Measurements from ENCODE around the gene SNX30.

SNX30 gene

DNA sequence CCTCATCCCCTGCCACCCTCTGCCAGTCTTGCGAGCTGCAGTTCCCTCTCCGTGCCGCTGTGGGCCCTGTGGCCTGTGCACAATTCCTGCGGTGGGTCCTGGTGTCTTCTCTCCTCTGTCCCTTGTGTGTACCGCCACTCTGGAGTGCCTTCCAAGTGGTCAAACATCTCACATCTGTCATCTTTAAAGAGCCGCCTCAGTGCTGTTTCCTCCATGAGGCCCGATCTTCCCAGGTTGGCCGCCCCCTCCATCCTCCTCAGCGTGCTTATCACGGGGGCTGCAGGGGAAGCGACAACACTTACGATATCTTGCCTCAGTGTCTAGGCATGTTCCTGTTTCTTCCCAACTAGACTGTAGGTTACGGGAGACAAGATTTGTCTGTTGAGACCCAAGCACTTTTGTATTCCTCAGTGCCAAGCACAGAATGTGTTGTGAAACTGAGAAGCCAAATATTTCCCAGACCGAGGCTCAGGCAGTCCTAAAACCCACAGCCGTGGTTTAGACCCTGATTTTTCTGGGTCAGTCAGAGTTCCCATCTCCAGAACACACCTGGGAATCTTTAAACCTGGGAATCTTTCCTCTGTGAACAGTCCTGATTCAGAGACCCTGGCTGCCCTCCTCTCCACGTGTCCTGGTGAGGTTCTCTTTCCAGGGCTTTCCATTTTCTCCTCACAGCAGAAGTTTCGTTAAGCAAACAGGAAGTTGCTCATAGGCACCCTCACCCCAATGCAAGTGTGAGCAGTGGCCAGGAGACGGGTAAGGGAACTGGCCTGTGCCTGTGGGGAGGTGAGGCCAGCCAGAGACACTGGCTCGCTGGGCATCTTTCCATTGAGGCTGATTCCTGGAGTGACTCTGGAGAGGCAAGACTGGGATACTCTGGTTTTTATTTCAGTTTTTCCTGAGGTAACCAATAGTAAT lies 111.3 kb downstream of the SNX30 start:
- no peaks in the 10 kb centered on the region for H3K27me3 ChIP-seq (ENCODE audit: control insufficient read depth, insufficient read depth, low read length)
- H3K36me3 ChIP-seq (ENCODE audit: control insufficient read depth, insufficient read depth, low read length), result peaks cover 4% of the 10 kb centered on the region; the same call in 1 of the 2 replicates
- H3K27ac ChIP-seq (ENCODE audit: low read depth, low read length), result no peak overlapping the region
- H3K9ac ChIP-seq (ENCODE audit: low read depth, low read length), result no peak overlapping the region
- H3K9me3 ChIP-seq (ENCODE audit: control insufficient read depth, insufficient read depth, low read length), result no peaks in the 10 kb centered on the region
- H3K4me1 ChIP-seq (ENCODE audit: control insufficient read depth, insufficient read depth, low read length), result no peaks in the 10 kb centered on the region
- no peak overlapping the region for H3K4me3 ChIP-seq (ENCODE audit: low read depth, low read length)

DNA sequence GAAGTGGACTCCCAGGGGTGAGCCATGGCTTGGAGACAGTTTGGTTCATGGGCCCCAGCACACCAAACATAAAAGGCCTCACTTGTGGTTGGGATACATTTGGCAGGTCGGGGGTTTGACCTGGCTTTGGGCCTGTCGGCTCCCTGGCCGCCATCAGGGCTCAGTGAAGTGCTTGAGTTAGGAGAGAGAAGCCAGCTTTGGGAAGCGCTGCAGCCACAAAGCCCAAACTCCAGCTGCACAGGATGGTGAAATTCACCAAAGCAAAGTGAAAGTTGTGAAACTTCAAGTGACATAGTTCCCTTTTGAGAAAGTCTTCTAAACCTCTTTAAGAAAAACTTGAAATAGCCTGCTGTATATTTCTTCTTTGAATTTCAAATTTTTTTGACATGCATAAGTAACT lies 112.7 kb downstream of the SNX30 start:
- H3K27ac ChIP-seq (ENCODE audit: low read depth, low read length), result no peak overlapping the region
- H3K4me3 ChIP-seq (ENCODE audit: low read depth, low read length), result no peak overlapping the region
- no peaks in the 10 kb centered on the region for H3K9me3 ChIP-seq (ENCODE audit: control insufficient read depth, insufficient read depth, low read length)
- H3K4me1 ChIP-seq (ENCODE audit: control insufficient read depth, insufficient read depth, low read length), result no peaks in the 10 kb centered on the region
- H3K9ac ChIP-seq (ENCODE audit: low read depth, low read length), result no peak overlapping the region
- peaks cover 6% of the 10 kb centered on the region; the same call in 1 of the 2 replicates for H3K36me3 ChIP-seq (ENCODE audit: control insufficient read depth, insufficient read depth, low read length)
- no peaks in the 10 kb centered on the region for H3K27me3 ChIP-seq (ENCODE audit: control insufficient read depth, insufficient read depth, low read length)

DNA sequence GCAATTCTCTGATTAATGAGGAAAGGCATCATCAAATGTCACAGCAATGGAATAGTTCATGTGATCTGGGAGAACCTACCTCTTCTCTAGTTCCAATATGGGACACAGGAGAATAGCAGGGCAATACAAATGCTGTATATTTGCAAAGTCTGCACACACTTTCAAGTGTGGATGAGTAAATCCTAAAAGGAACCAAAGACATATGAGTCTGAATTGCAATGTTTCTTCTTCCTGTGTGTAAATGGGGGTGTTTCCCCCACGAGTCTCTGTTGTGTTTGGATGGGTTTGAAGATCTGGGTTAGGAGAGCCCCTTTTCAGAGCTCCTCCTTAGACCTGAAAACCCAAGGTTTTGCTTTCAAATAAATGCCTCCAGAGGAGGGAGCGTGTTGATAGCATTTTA lies 113.2 kb downstream of the SNX30 start:
- no peak overlapping the region for H3K9ac ChIP-seq (ENCODE audit: low read depth, low read length)
- no peaks in the 10 kb centered on the region for H3K27me3 ChIP-seq (ENCODE audit: control insufficient read depth, insufficient read depth, low read length)
- H3K4me3 ChIP-seq (ENCODE audit: low read depth, low read length), result no peak overlapping the region
- H3K9me3 ChIP-seq (ENCODE audit: control insufficient read depth, insufficient read depth, low read length), result no peaks in the 10 kb centered on the region
- no peak overlapping the region for H3K27ac ChIP-seq (ENCODE audit: low read depth, low read length)
- H3K4me1 ChIP-seq (ENCODE audit: control insufficient read depth, insufficient read depth, low read length), result no peaks in the 10 kb centered on the region
- H3K36me3 ChIP-seq (ENCODE audit: control insufficient read depth, insufficient read depth, low read length), result peaks cover 10% of the 10 kb centered on the region; the same call in 1 of the 2 replicates

DNA sequence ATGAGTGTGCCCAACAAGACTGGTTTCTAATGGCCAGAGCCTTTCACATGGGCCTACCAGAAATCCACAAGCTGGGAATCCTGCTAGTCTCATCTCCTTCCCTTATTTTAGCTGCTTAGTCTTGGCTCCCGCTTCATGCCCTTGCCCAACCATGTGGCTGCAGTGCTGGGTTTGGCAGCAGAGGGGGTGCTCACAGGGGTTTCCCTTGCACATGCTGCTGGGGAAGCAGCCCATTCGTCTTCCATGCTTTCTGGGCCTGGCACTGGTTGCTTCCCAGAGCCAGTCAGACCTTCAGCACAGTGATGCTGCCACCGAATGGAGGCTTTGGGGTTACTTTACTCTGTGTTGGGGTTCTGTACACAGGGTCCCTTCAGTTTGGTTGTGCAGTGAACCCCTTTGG lies 113.8 kb downstream of the SNX30 start:
- no peak overlapping the region for H3K27ac ChIP-seq (ENCODE audit: low read depth, low read length)
- H3K9me3 ChIP-seq (ENCODE audit: control insufficient read depth, insufficient read depth, low read length), result no peaks in the 10 kb centered on the region
- no peaks in the 10 kb centered on the region for H3K4me1 ChIP-seq (ENCODE audit: control insufficient read depth, insufficient read depth, low read length)
- no peaks in the 10 kb centered on the region for H3K27me3 ChIP-seq (ENCODE audit: control insufficient read depth, insufficient read depth, low read length)
- H3K9ac ChIP-seq (ENCODE audit: low read depth, low read length), result no peak overlapping the region
- H3K36me3 ChIP-seq (ENCODE audit: control insufficient read depth, insufficient read depth, low read length), result peaks cover 14% of the 10 kb centered on the region; the same call in 1 of the 2 replicates
- no peak overlapping the region for H3K4me3 ChIP-seq (ENCODE audit: low read depth, low read length)

DNA sequence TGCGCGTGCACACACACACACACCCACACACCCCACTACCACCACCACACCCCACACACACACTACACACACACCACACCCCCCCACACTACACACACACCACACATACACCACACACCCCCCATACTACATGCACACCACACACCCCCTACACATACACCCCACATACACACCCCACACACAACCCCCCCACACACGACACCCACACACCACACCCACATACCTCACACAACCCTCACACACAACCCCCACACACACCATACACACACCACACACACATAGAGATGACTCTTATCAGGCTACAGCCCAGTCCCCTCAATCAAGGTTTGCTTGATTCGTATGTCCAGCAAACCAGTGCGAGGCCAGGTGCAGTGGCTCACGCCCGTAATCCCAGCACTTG lies 114.4 kb downstream of the SNX30 start:
- Histone ChIP-seq H3K36me3 (ENCODE audit: control insufficient read depth, insufficient read depth, low read length) (peaks cover 14% of the 10 kb centered on the region; the same call in 1 of the 2 replicates), H3K9ac (ENCODE audit: low read depth, low read length) (no peak overlapping the region), H3K9me3 (ENCODE audit: control insufficient read depth, insufficient read depth, low read length) (no peaks in the 10 kb centered on the region), H3K4me1 (ENCODE audit: control insufficient read depth, insufficient read depth, low read length) (no peaks in the 10 kb centered on the region), H3K27me3 (ENCODE audit: control insufficient read depth, insufficient read depth, low read length) (no peaks in the 10 kb centered on the region), H3K4me3 (ENCODE audit: low read depth, low read length) (no peak overlapping the region), H3K27ac (ENCODE audit: low read depth, low read length) (no peak overlapping the region)

DNA sequence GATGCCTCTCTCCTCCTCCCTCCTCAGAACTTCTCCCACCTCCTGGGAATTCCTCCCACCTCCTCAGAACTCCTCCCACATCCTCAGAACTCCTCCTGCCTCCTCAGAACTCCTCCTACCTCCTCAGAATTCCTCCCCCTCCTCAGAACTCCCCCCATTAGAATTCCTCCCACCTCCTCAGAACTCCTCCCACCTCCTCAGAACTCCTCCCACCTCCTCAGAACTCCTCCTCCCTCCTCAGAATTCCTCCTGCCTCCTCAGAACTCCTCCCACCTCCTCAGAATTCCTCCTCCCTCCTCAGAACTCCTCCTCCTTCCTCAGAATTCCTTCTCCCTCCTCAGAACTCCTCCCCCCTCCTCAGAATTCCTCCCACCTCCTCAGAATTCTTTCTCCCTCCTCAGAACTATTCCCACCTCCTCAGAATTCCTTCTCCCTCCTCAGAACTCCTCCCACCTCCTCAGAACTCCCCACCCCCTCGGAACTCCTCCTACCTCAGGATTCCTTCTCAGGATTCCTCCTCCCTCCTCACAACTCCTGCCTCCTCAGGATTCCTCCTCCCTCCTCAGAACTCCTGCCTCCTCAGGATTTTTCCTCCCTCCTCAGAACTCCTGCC lies 116.2 kb downstream of the SNX30 start:
- H3K4me1 ChIP-seq (ENCODE audit: control insufficient read depth, insufficient read depth, low read length), result 0 out of 2 replicates have a peak, but pooled peaks cover under 1% of the 10 kb centered on the region
- H3K9ac ChIP-seq (ENCODE audit: low read depth, low read length), result no peak overlapping the region
- H3K27me3 ChIP-seq (ENCODE audit: control insufficient read depth, insufficient read depth, low read length), result no peaks in the 10 kb centered on the region
- H3K4me3 ChIP-seq (ENCODE audit: low read depth, low read length), result no peak overlapping the region
- no peaks in the 10 kb centered on the region for H3K9me3 ChIP-seq (ENCODE audit: control insufficient read depth, insufficient read depth, low read length)
- H3K36me3 ChIP-seq (ENCODE audit: control insufficient read depth, insufficient read depth, low read length), result peaks cover 18% of the 10 kb centered on the region; the same call in 1 of the 2 replicates
- no peak overlapping the region for H3K27ac ChIP-seq (ENCODE audit: low read depth, low read length)

DNA sequence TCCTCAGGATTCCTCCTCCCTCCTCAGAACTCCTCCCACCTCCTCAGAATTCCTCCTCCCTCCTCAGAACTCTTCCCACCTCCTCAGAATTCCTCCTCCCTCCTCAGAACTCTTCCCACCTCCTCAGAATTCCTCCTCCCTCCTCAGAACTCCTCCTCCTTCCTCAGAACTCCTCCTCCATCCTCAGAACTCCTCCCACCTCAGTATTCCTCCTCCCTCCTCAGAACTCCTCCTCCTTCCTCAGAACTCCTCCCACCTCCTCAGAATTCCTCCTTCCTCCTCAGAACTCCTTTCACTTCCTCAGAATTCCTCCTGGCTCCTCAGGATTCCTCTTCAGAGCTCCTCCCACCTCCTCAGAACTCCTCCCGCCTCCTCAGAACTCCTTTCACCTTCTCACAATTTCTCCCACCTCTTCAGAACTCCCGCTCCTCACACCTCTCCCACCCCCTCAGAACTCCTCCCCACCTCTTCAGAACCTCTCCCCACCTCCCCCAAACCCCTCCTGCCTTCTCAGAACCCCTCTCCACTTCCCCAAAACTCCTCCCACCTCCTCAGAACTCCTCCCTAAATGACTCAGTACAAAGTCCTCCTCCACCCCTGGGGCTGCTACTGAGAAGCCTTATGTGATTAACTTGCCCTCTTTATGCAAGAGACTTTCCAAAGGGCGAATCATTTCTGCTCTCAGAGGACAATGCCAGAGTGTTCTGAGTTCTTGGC lies 116.9 kb downstream of the SNX30 start:
- H3K9ac ChIP-seq (ENCODE audit: low read depth, low read length), result no peak overlapping the region
- no peaks in the 10 kb centered on the region for H3K9me3 ChIP-seq (ENCODE audit: control insufficient read depth, insufficient read depth, low read length)
- no peak overlapping the region for H3K4me3 ChIP-seq (ENCODE audit: low read depth, low read length)
- no peaks in the 10 kb centered on the region for H3K27me3 ChIP-seq (ENCODE audit: control insufficient read depth, insufficient read depth, low read length)
- 0 out of 2 replicates have a peak, but pooled peaks cover 3% of the 10 kb centered on the region for H3K4me1 ChIP-seq (ENCODE audit: control insufficient read depth, insufficient read depth, low read length)
- H3K36me3 ChIP-seq (ENCODE audit: control insufficient read depth, insufficient read depth, low read length), result peaks cover 18% of the 10 kb centered on the region; the same call in 1 of the 2 replicates
- peak overlapping the region; percentile 27 for H3K27ac ChIP-seq (ENCODE audit: low read depth, low read length)

DNA sequence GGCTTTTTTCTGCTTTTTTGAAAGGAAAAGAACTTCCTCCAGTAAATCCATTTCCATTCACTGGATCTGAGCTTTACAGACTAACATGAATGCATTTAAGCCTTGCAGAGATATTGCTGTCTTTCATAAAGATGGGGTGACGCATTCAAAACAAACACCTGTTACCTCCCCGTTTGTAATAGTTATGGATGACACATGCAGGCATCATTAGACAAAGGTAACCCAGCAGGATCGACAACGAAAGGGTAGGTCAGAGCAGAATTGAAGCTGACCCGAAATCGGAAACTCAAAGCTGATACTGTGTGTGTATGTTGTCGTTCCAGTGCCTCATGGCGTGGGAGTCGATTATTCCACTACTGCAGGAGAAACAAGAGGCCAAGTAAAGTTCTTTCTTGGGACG lies 117.9 kb downstream of the SNX30 start:
- Histone ChIP-seq H3K27me3 (ENCODE audit: control insufficient read depth, insufficient read depth, low read length) (no peaks in the 10 kb centered on the region), H3K9me3 (ENCODE audit: control insufficient read depth, insufficient read depth, low read length) (no peaks in the 10 kb centered on the region), H3K4me3 (ENCODE audit: low read depth, low read length) (no peak overlapping the region), H3K9ac (ENCODE audit: low read depth, low read length) (no peak overlapping the region), H3K4me1 (ENCODE audit: control insufficient read depth, insufficient read depth, low read length) (0 out of 2 replicates have a peak, but pooled peaks cover 3% of the 10 kb centered on the region), H3K27ac (ENCODE audit: low read depth, low read length) (no peak overlapping the region), H3K36me3 (ENCODE audit: control insufficient read depth, insufficient read depth, low read length) (peaks cover 18% of the 10 kb centered on the region; the same call in 1 of the 2 replicates)

DNA sequence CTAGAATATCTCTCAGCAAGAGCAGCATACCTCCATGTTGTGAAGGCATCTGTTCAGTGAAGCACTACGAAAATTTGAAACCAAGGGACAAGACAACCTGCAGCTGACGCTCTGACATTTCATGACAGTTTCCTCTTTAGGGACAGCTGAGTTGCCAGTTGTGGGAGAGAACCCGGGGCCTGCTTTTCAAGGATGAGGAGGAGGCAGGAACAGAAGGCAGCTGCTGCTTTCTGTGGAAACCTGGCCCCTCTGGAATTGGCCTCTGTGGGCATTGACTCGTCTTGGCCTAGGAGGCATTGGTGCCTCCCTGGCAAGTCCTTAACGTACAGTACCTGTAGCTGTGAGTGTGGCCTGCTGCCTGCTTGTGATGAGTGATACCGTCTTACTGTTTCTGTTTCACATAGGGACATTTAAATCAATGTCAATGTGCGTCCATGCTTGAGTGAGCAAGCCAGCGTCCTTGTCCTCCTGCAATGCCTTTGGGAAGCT lies 118.5 kb downstream of the SNX30 start:
- no peaks in the 10 kb centered on the region for H3K27me3 ChIP-seq (ENCODE audit: control insufficient read depth, insufficient read depth, low read length)
- H3K4me1 ChIP-seq (ENCODE audit: control insufficient read depth, insufficient read depth, low read length), result 0 out of 2 replicates have a peak, but pooled peaks cover 3% of the 10 kb centered on the region
- no peaks in the 10 kb centered on the region for H3K9me3 ChIP-seq (ENCODE audit: control insufficient read depth, insufficient read depth, low read length)
- H3K9ac ChIP-seq (ENCODE audit: low read depth, low read length), result no peak overlapping the region
- no peak overlapping the region for H3K4me3 ChIP-seq (ENCODE audit: low read depth, low read length)
- H3K27ac ChIP-seq (ENCODE audit: low read depth, low read length), result peak overlapping the region; percentile 40
- H3K36me3 ChIP-seq (ENCODE audit: control insufficient read depth, insufficient read depth, low read length), result peaks cover 18% of the 10 kb centered on the region; the same call in 1 of the 2 replicates

DNA sequence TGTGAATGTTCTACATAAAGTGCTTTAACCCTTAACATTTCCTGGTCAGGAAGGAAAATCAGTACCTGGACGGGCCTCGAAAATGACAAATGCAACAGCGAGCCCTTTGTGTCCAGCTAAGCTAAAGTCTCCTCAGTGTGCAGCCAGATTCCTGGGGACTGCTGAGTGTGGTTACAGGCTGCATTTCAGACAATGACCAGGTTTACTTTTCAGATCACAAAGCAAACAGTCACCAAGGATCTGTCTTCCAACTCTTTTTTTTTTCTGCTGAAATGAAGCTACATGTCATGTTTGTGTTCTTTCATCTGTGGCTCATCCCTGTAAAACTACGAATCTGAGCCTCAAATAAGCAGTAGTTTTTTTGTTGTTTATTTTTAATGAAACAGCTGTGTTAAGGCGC lies 119.4 kb downstream of the SNX30 start:
- peaks cover 14% of the 10 kb centered on the region; the same call in 1 of the 2 replicates for H3K36me3 ChIP-seq (ENCODE audit: control insufficient read depth, insufficient read depth, low read length)
- peak overlapping the region; percentile 40 for H3K27ac ChIP-seq (ENCODE audit: low read depth, low read length)
- no peak overlapping the region for H3K4me3 ChIP-seq (ENCODE audit: low read depth, low read length)
- H3K27me3 ChIP-seq (ENCODE audit: control insufficient read depth, insufficient read depth, low read length), result no peaks in the 10 kb centered on the region
- H3K4me1 ChIP-seq (ENCODE audit: control insufficient read depth, insufficient read depth, low read length), result 0 out of 2 replicates have a peak, but pooled peaks cover 3% of the 10 kb centered on the region
- H3K9me3 ChIP-seq (ENCODE audit: control insufficient read depth, insufficient read depth, low read length), result no peaks in the 10 kb centered on the region
- no peak overlapping the region for H3K9ac ChIP-seq (ENCODE audit: low read depth, low read length)
